Tibial nerve (tissue), 3 donors: ENCODE results near the gene ADAMTS8.
A peak's percentile ranks its signal among the peaks of the same experiment; 100 is the strongest.

Experiments used
- POLR2A ChIP-seq, 2 donors: fragments of 450-650 bp; IDR thresholded peaks; one replicate each; pipeline ENCODE4 v1.6.1; 2017; ENCODE audit warnings: antibody characterized with exemption in 2 of 2, mild to moderate bottlenecking in 2 of 2, moderate library complexity in 2 of 2
- TF ChIP-seq, protein P1 (sequence below), 5 experiments: fragments of 200-600 bp in 3 of 5; fragments of 450-650 bp in 2 of 5; sonication (generic) in 3 of 5; IDR thresholded peaks; one replicate each; pipeline ENCODE4 v1.5.1; 2016 to 2019; ENCODE audit warnings: antibody characterized with exemption in 5 of 5, mild to moderate bottlenecking in 3 of 5, moderate library complexity in 2 of 5

DNA sequence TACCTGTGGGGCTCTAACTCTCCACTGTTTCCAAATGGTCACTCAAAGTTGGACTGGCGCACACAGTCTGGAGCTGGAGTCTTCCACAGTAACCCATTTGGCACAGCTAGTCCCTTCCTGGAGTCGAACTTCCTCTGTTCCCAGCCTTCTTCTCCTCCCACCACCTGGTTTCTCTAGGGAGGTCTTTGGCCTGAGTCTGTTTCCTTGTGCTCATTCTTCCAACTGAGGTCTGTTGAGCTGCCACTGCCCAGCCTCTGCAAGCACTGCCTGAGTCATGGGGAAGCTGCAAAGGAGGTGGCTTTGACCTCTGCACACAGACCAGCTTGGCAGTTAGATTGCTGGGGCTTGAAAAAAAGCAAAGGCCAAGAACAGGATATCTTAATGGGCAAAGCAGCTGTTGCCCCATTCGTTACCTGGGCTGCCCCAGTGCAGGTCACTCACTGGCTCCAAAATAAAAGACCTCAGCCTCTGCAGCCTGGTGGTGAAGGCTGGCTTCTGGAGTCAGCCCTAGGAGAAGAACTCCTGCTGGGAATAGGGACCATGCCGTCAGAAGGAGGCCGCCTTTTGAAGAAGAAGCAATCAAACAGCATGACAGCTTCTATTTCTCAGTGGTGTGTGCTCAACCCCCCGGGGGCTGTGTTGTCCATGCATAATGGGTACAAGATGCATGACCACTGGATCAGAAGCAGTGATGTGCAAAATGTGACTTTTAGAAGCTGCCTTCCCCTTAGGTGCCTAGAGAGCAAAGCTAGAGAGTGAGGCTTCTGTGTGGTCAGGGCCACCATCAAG is 23.0 kb upstream of the ADAMTS8 start:
- TF ChIP-seq, protein P1, sequence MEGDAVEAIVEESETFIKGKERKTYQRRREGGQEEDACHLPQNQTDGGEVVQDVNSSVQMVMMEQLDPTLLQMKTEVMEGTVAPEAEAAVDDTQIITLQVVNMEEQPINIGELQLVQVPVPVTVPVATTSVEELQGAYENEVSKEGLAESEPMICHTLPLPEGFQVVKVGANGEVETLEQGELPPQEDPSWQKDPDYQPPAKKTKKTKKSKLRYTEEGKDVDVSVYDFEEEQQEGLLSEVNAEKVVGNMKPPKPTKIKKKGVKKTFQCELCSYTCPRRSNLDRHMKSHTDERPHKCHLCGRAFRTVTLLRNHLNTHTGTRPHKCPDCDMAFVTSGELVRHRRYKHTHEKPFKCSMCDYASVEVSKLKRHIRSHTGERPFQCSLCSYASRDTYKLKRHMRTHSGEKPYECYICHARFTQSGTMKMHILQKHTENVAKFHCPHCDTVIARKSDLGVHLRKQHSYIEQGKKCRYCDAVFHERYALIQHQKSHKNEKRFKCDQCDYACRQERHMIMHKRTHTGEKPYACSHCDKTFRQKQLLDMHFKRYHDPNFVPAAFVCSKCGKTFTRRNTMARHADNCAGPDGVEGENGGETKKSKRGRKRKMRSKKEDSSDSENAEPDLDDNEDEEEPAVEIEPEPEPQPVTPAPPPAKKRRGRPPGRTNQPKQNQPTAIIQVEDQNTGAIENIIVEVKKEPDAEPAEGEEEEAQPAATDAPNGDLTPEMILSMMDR (IDR thresholded peaks at IDR 0.05) = peak in 1 of 5 experiments; percentile 7
- no peak for TF ChIP-seq POLR2A (IDR thresholded peaks at IDR 0.05)
